Lower leg skin (tissue), 4 donors: ENCODE data around the gene KRTAP1-5. TPM values are rescaled to one million over a fixed set of nuclear protein-coding genes. Genes with fewer than 3 reads are reported as not detected.
"Not testable (repeated sequence)": the region's sequence is repeated elsewhere in the genome, so short reads cannot be mapped to it uniquely, and the experiment has no call there.

Experiments used
- DNase-seq, 2 donors: peaks; one replicate each; pipeline ENCODE4 v3.0.0-alpha.2; 2019; ENCODE audit warnings: low spot score in 2 of 2
- H3K4me3 ChIP-seq: fragments of 200-600 bp; sonication (generic); 2 replicates; pipeline ENCODE4 v1.5.1; 2017; ENCODE audit warnings: mild to moderate bottlenecking, low read depth; ENCODE audit not compliant: poor library complexity, severe bottlenecking
- POLR2A ChIP-seq, 2 donors: fragments of 450-650 bp; IDR thresholded peaks; one replicate each; pipeline ENCODE4 v1.6.1; 2016 to 2017; ENCODE audit warnings: antibody characterized with exemption in 2 of 2, mild to moderate bottlenecking in 1 of 2, moderate library complexity in 1 of 2
- WGBS, 2 donors: methylation state at CpG; one replicate each; pipeline ENCODE4 v1.1.5; 2018; 5-methylcytosine and 5-hydroxymethylcytosine counted together
- intact Hi-C: fragments of 100-400 bp; cut with DNase I; formaldehyde crosslinking; loops from one replicate; pipeline ENCODE4 v1.15.0; 2023; ENCODE audit warnings: low total_unique reads
- total RNA-seq, 4 donors: library from RNA; depleted of rRNA; stranded (reverse); fragments of >200 nt; gene quantifications; one replicate each; pipeline ENCODE4 v1.1.0, GENCODE V29; 2016
- TF ChIP-seq, protein P1 (sequence below), 3 donors: fragments of 450-650 bp; IDR thresholded peaks; one replicate each; pipeline ENCODE4 v1.5.1; 2016; ENCODE audit warnings: antibody characterized with exemption in 3 of 3, mild to moderate bottlenecking in 3 of 3, moderate library complexity in 2 of 3

KRTAP1-5 gene
- total RNA-seq, 4 donors from 2014 or later = 0.22 to 168 (median 10.9) TPM; not detected in 1

- intact Hi-C loops = no loop called here
- no peak for DNase-seq
- TF ChIP-seq, protein P1, sequence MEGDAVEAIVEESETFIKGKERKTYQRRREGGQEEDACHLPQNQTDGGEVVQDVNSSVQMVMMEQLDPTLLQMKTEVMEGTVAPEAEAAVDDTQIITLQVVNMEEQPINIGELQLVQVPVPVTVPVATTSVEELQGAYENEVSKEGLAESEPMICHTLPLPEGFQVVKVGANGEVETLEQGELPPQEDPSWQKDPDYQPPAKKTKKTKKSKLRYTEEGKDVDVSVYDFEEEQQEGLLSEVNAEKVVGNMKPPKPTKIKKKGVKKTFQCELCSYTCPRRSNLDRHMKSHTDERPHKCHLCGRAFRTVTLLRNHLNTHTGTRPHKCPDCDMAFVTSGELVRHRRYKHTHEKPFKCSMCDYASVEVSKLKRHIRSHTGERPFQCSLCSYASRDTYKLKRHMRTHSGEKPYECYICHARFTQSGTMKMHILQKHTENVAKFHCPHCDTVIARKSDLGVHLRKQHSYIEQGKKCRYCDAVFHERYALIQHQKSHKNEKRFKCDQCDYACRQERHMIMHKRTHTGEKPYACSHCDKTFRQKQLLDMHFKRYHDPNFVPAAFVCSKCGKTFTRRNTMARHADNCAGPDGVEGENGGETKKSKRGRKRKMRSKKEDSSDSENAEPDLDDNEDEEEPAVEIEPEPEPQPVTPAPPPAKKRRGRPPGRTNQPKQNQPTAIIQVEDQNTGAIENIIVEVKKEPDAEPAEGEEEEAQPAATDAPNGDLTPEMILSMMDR (IDR thresholded peaks at IDR 0.05) = no peak
- TF ChIP-seq POLR2A (IDR thresholded peaks at IDR 0.05) = no peak
- H3K4me3 ChIP-seq = no peak overlapping the region
Observed at GRCh38 chr17:41067281-41067680, 40.3 kb upstream of the KRTAP1-5 start.

GRCh38 chr17:41065829-41066624, 39.0 kb upstream of the KRTAP1-5 start, which contains the start of gene KRTAP2-4:
Gene KRTAP2-4, minus strand, starts transcription at chr17:41065879. Its CDS starts 34 bp downstream, at chr17:41065845.
- WGBS, 2 donors = 69 to 72% methylated on average over 6 of the region's 6 CpGs
- intact Hi-C loops = no loop called here
- no peak for DNase-seq
- TF ChIP-seq, protein P1 (IDR thresholded peaks at IDR 0.05) = no peak
- TF ChIP-seq POLR2A (IDR thresholded peaks at IDR 0.05) = no peak
- no peak within 1 kb of the TSS for H3K4me3 ChIP-seq

DNA sequence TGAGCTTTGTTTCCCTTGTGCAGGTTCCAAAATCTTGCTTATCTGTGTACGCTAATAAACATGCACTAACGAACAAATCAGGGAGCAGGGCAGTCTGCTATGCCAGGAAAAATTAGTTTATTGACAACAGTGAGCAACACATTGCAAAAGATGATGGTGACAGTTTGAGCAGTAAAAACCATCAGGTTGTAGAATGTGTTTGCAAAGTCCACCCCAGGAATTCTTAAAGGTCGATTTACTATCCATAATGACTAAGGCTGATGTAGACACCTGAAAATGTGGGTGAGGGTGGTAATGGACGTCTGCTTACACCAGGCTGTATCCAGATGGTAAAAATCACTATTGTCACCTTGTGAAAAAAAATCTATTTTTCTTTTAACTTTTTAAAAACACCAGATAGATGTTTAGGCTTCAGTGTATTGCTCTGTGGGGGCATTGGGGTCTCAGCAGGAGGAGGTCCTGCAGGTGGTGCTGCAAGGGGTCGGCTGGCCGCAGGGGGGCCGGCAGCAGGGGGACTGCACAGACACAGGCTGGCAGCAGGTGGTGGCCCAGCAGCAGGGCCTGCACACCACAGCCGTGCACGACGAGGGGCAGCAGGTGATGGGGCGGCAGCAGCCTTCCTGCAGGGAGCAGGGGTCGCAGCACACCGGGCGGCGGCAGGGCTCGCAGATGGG, 38.1 kb upstream of the KRTAP1-5 start:
- 79 to 85% methylated on average over 7 to 9 of the region's 16 CpGs for WGBS, 2 donors
- DNase-seq, intact Hi-C loops, H3K4me3 ChIP-seq: not testable (repeated sequence)

DNA sequence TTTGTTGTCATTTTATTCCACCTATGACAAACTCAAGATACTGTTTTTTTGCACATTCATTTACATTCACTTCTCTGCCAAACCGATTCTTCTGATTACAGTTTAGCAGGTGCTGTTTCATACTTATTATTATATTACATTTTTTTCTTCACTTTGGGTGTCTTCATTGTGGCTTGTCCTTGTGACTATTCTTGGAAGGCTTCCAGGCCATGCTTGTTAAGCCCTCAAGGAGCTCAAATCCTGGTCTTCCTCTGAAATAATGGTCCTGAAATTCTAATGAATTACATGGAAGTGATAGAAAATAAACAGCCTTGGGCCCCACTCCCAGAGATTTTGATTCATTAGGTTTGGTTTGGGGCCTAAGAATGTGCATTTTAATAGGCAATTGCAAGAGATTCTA, 37.3 kb upstream of the KRTAP1-5 start:
- TF ChIP-seq POLR2A (IDR thresholded peaks at IDR 0.05) = no peak
- TF ChIP-seq, protein P1 (IDR thresholded peaks at IDR 0.05) = no peak
- intact Hi-C loops = no loop called here
- DNase-seq = no peak
- no peak overlapping the region for H3K4me3 ChIP-seq
- 73 to 85% methylated on average over 1 of the region's 1 CpG for WGBS, 2 donors

DNA sequence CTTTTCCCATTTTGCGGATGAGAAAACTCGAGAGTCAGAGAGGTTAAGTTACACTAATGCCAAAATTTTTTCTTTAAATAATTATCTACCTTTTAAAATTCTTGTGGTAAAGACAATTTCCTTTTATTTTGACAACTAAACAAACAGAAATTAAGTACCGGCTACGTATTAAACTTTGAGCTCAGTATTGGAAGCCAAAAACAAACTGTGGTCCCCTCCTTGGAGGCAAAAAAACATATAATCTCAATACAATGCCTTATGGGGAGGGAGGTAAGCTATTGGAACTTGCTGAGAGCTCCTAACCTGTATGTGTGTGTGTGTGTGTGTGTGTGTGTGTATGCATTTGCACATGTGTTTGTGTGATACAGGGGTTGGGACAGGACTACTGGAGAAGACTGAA, 36.4 kb upstream of the KRTAP1-5 start:
- TF ChIP-seq POLR2A (IDR thresholded peaks at IDR 0.05) = no peak
- TF ChIP-seq, protein P1 (IDR thresholded peaks at IDR 0.05) = no peak
- no peak overlapping the region for H3K4me3 ChIP-seq
- intact Hi-C loops = no loop called here
- DNase-seq = no peak
- 85% methylated on average over 4 of the region's 4 CpGs for WGBS, 2 donors

GRCh38 chr17:41061964-41062363, 35.0 kb upstream of the KRTAP1-5 start:
- no peak for DNase-seq
- 53 to 61% methylated on average over 1 of the region's 1 CpG for WGBS, 2 donors
- H3K4me3 ChIP-seq = no peak overlapping the region
- intact Hi-C loops = no loop called here
- TF ChIP-seq, protein P1 (IDR thresholded peaks at IDR 0.05) = no peak
